ENCODE measurements around the gene TEX22. TPM values are rescaled to one million over a fixed set of nuclear protein-coding genes. Genes with fewer than 3 reads are reported as not detected.
A peak's percentile ranks its signal among the peaks of the same experiment; 100 is the strongest.
"Not testable (repeated sequence)": the region's sequence is repeated elsewhere in the genome, so short reads cannot be mapped to it uniquely, and the experiment has no call there.

The TEX22 gene
- total and polyA plus RNA-seq, 8 donors: 0.18 to 0.35 TPM; not detected in 6

DNA sequence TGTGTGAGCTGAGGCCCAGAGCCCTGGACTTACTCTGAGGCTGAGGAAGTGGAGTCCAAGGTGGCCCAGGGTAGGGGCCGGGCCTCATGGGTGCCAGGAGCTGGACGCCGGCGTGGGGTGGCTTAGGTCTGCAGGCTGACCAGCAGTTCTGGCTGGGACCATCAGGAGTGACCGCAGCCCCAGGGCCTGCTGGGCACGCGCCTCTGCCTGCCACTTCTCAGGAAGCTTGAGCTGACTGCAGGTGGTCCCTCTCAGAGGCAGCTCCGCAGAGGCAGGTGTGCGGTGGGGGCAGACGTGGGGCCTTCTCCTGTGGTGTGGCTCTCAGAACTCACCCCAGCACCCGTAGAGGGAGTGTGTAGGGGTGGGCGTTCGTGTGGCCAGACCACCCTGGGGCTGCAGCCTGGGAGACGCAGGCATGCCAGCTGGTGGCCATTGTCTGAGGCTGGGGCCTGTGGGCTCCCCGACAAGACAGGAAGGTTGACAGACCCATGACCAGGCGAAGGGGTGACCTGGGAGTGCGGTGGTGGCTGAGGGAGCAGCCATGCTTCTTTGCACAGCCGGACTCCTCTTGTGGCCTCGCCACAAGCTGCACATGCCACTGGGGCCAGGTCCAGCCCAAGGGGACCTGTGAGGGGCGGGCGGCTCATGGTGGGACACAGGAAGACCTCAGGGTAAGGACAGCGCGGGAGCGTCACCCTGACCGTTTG is 40.0 kb upstream of the TEX22 start:
- Histone ChIP-seq H3K36me3 (peaks cover 3 to 68% (median 52%) of the 10 kb centered on the region in 4 donors), H3K4me3 (no peak overlapping the region), H3K27ac (no peak overlapping the region), H3K9me3 (no peaks in the 10 kb centered on the region), H3K27me3 (no peaks in the 10 kb centered on the region), H3K4me1 (no peaks in the 10 kb centered on the region)
- DNase-seq: no peak
- intact Hi-C loops (cut with DNase I; ENCODE audit: low total_unique reads): no loop called here
- WGBS, 5 donors: 86 to 97% (median 96%) methylated on average over 8 to 25 of the region's 25 CpGs
- TF ChIP-seq, protein P1, sequence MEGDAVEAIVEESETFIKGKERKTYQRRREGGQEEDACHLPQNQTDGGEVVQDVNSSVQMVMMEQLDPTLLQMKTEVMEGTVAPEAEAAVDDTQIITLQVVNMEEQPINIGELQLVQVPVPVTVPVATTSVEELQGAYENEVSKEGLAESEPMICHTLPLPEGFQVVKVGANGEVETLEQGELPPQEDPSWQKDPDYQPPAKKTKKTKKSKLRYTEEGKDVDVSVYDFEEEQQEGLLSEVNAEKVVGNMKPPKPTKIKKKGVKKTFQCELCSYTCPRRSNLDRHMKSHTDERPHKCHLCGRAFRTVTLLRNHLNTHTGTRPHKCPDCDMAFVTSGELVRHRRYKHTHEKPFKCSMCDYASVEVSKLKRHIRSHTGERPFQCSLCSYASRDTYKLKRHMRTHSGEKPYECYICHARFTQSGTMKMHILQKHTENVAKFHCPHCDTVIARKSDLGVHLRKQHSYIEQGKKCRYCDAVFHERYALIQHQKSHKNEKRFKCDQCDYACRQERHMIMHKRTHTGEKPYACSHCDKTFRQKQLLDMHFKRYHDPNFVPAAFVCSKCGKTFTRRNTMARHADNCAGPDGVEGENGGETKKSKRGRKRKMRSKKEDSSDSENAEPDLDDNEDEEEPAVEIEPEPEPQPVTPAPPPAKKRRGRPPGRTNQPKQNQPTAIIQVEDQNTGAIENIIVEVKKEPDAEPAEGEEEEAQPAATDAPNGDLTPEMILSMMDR (IDR thresholded peaks at IDR 0.05): no peak
- TF ChIP-seq POLR2AphosphoS5 (IDR thresholded peaks at IDR 0.05) (no peak), EP300 (IDR thresholded peaks at IDR 0.05) (no peak), POLR2A (IDR thresholded peaks at IDR 0.05) (no peak)

DNA sequence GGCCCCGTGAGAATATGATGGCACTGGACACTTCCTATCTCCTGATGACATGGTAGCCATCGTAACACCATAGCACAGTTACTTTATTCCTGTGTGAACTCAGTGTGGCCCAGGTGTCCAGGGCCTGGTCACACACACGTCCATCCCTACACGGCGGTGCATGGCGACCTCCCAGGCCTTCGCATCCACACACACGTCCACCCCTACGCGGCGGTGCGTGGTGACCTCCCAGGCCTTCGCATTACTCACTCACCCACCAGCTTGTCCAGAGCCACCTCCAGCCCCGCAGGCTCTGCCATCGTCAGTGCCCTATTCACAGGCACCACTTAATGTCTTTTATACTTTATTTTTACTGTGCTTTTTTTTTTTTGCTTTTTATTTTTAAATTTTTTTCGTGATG is 39.4 kb upstream of the TEX22 start:
- no peak for TF ChIP-seq POLR2A (IDR thresholded peaks at IDR 0.05)
- TF ChIP-seq, protein P1 (IDR thresholded peaks at IDR 0.05): no peak
- no peak for TF ChIP-seq POLR2AphosphoS5 (IDR thresholded peaks at IDR 0.05)
- TF ChIP-seq EP300 (IDR thresholded peaks at IDR 0.05): no peak
- H3K27ac ChIP-seq: no peak overlapping the region
- H3K4me1 ChIP-seq: peaks cover 0 to 4% (median 2%) of the 10 kb centered on the region in 4 donors
- no peaks in the 10 kb centered on the region for H3K27me3 ChIP-seq
- WGBS, 5 donors: 92 to 97% (median 94%) methylated on average over 16 of the region's 16 CpGs
- H3K36me3 ChIP-seq: peaks cover 0 to 64% (median 46%) of the 10 kb centered on the region in 4 donors
- H3K4me3 ChIP-seq: no peak overlapping the region
- no peak for DNase-seq
- H3K9me3 ChIP-seq: no peaks in the 10 kb centered on the region
- intact Hi-C loops (cut with DNase I; ENCODE audit: low total_unique reads): no loop called here

DNA sequence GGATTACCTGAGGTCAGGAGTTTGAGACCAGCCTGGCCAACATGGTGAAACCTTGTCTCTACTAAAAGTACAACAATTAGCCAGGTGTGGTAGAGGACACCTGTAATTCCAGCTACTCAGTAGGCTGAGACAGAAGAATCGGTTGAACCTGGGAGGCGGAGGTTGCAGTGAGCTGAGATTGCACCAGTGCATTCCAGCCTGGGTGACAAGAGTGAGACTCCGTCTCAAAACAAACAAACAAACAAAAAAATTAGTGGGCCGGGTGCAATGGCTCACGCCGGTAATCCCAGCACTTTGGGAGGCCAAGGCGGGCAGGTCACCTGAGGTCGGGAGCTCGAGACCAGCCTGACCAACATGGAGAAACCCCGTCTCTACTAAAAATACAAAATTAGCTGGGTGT is 36.9 kb upstream of the TEX22 start:
- Histone ChIP-seq H3K4me1 (peaks cover 0 to 15% (median 11%) of the 10 kb centered on the region in 4 donors), H3K36me3 (peaks cover 0 to 39% (median 22%) of the 10 kb centered on the region in 4 donors)
- H3K27ac ChIP-seq; H3K4me3 ChIP-seq; H3K27me3 ChIP-seq; DNase-seq; H3K9me3 ChIP-seq; intact Hi-C loops (cut with DNase I; ENCODE audit: low total_unique reads): not testable (repeated sequence)
- WGBS, 5 donors: 93 to 98% (median 94%) methylated on average over 9 to 10 of the region's 10 CpGs

DNA sequence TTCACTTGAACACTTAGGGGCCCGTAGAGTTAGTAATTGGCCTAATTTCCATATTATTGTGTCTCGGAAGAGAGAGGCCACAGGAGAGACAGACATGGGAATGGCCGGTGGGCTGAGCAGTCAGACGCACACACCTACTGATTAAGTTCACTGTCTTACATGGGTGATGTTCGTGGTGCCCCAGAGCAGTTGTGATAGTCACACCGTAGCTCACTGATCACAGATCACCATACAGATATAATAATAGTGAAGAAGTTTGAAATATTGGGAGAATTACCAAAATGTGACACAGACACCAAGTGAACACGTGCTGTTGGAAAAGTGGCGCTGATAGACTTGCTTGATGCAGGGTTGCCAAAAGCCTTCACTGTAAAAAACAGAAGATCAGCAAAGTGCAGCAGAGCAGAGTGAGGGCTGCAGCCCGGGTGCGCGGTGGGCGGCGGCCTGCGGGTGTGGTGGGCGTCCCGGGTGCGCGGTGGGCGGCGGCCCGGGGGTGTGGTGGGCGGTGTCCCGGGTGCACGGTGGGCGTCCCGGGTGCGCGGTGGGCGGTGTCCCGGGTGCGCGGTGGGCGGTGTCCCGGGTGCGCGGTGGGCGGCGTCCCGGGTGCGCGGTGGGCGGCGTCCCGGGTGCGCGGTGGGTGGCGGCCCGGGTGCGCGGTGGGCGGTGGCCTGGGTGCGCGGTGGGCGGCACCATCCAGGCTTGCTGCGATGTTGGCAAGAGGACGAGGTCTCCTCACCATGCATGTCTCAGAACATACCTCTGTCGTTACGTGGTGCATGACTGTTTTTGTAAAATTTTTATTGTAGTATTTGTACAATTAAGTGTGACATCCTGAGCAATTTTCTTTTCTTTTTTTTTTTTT is 34.3 kb upstream of the TEX22 start:
- peak; percentile 31 to 78 for DNase-seq
- Histone ChIP-seq H3K9me3 (no peaks in the 10 kb centered on the region), H3K4me1 (peaks cover 0 to 15% (median 11%) of the 10 kb centered on the region in 4 donors), H3K27me3 (no peaks in the 10 kb centered on the region), H3K36me3 (peaks cover 12 to 38% (median 28%) of the 10 kb centered on the region in 4 donors), H3K4me3 (peak overlapping the region; percentile 18 to 36 (median 26)), H3K27ac (no peak overlapping the region)
- TF ChIP-seq POLR2AphosphoS5 (IDR thresholded peaks at IDR 0.05) (no peak), POLR2A (IDR thresholded peaks at IDR 0.05) (no peak), EP300 (IDR thresholded peaks at IDR 0.05) (no peak)
- TF ChIP-seq, protein P1 (IDR thresholded peaks at IDR 0.05): no peak
- intact Hi-C loops (cut with DNase I; ENCODE audit: low total_unique reads): no loop called here
- 5 to 21% (median 9%) methylated on average over 22 to 58 of the region's 58 CpGs for WGBS, 5 donors

Measured in stomach (tissue), 9 donors.